ENCODE data around the gene ZFYVE19.

- TF ChIP-seq, protein P1, sequence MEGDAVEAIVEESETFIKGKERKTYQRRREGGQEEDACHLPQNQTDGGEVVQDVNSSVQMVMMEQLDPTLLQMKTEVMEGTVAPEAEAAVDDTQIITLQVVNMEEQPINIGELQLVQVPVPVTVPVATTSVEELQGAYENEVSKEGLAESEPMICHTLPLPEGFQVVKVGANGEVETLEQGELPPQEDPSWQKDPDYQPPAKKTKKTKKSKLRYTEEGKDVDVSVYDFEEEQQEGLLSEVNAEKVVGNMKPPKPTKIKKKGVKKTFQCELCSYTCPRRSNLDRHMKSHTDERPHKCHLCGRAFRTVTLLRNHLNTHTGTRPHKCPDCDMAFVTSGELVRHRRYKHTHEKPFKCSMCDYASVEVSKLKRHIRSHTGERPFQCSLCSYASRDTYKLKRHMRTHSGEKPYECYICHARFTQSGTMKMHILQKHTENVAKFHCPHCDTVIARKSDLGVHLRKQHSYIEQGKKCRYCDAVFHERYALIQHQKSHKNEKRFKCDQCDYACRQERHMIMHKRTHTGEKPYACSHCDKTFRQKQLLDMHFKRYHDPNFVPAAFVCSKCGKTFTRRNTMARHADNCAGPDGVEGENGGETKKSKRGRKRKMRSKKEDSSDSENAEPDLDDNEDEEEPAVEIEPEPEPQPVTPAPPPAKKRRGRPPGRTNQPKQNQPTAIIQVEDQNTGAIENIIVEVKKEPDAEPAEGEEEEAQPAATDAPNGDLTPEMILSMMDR (IDR thresholded peaks at IDR 0.05) = peak in 1 of 4 experiments; percentile 39
- peak; percentile 95 for TF ChIP-seq POLR2AphosphoS5 (IDR thresholded peaks at IDR 0.05)
Measured at GRCh38 chr15:40807028-40807887, at the start of gene ZFYVE19, which contains the start of gene DNAJC17.

Measured in prostate gland (tissue), 2 donors.